Esophagus muscularis mucosa (tissue), 4 donors: ENCODE results near the gene METAP1D. TPM values are rescaled to one million over a fixed set of nuclear protein-coding genes. Genes with fewer than 3 reads are reported as not detected.

Experiments used
- DNase-seq: peaks from one replicate; pipeline ENCODE4 v3.0.0-alpha.2; 2017; ENCODE audit errors: extremely low spot score
- H3K27ac ChIP-seq, 4 donors: fragments of 200-600 bp; sonication (generic); replicated peaks in 1 of 4; 1 replicate in 3 of 4; 2 replicates in 1 of 4; pipeline ENCODE4 v1.5.1; 2016 to 2019; ENCODE audit warnings: mild to moderate bottlenecking in 1 of 4
- H3K27me3 ChIP-seq, 4 donors: fragments of 200-600 bp; sonication (generic); one replicate each; pipeline versions ENCODE4 v1.5.1 to v1.6.0; 2016 to 2019
- H3K36me3 ChIP-seq, 4 donors: fragments of 200-600 bp; sonication (generic); one replicate each; pipeline ENCODE4 v1.5.1; 2016 to 2019
- H3K4me1 ChIP-seq, 4 donors: fragments of 200-600 bp; sonication (generic); one replicate each; pipeline ENCODE4 v1.5.1; 2016 to 2019
- H3K4me3 ChIP-seq, 4 donors: fragments of 200-600 bp; sonication (generic); 1 replicate in 2 of 4; 2 replicates in 2 of 4; pipeline ENCODE4 v1.5.1; 2016 to 2019; ENCODE audit warnings: mild to moderate bottlenecking in 4 of 4, moderate library complexity in 1 of 4
- H3K9me3 ChIP-seq, 4 donors: fragments of 200-600 bp; sonication (generic); 1 replicate in 3 of 4; 2 replicates in 1 of 4; pipeline ENCODE4 v1.5.1; 2016 to 2019
- CTCF ChIP-seq, 3 experiments: fragments of 200-600 bp in 2 of 3; fragments of 450-650 bp in 1 of 3; sonication (generic) in 2 of 3; IDR thresholded peaks; one replicate each; pipeline ENCODE4 v1.5.1; 2017 to 2019; ENCODE audit warnings: antibody characterized with exemption in 3 of 3, mild to moderate bottlenecking in 2 of 3, moderate library complexity in 1 of 3
- EP300 ChIP-seq: sonication (generic); formaldehyde crosslinking; IDR thresholded peaks from one replicate; pipeline ENCODE4 v1.6.1; 2017; ENCODE audit warnings: antibody characterized with exemption
- POLR2A ChIP-seq: fragments of 450-650 bp; IDR thresholded peaks from one replicate; pipeline ENCODE4 v1.6.1; 2017; ENCODE audit warnings: antibody characterized with exemption, moderate library complexity, mild to moderate bottlenecking, low read depth
- POLR2AphosphoS5 ChIP-seq, 2 donors: sonication (generic); formaldehyde crosslinking; IDR thresholded peaks; one replicate each; pipeline ENCODE4 v1.6.1; 2017; ENCODE audit warnings: antibody characterized with exemption in 2 of 2
- WGBS: methylation state at CpG from one replicate; pipeline ENCODE4 v1.1.5; 2018; 5-methylcytosine and 5-hydroxymethylcytosine counted together
- intact Hi-C: fragments of 100-400 bp; cut with DNase I; formaldehyde crosslinking; loops from one replicate; pipeline ENCODE4 v1.15.1; 2023
- total RNA-seq, 4 donors: library from RNA; depleted of rRNA; stranded (reverse); fragments of >200 nt; gene quantifications; one replicate each; pipeline versions ENCODE4 v1.1.0 to v1.2.1, GENCODE V29; 2016

The METAP1D gene
- total RNA-seq, 4 donors from 2014 or later, result 3.1 to 6.6 (median 4.1) TPM

- no peak for DNase-seq
- H3K36me3 ChIP-seq, result peaks cover 3 to 26% (median 12%) of the 10 kb centered on the region in 4 donors
- TF ChIP-seq POLR2A (no peak), CTCF (IDR thresholded peaks at IDR 0.05) (no peak), EP300 (no peak), POLR2AphosphoS5 (IDR thresholded peaks at IDR 0.05) (no peak)
- no peak overlapping the region for H3K4me3 ChIP-seq
- 100% methylated on average over 2 of the region's 2 CpGs for WGBS
- intact Hi-C loops, result no loop called here
- H3K27me3 ChIP-seq, result no peaks in the 10 kb centered on the region
- H3K27ac ChIP-seq, result no peak overlapping the region
- peaks cover 14 to 30% (median 29%) of the 10 kb centered on the region in 4 donors for H3K4me1 ChIP-seq
- H3K9me3 ChIP-seq, result no peaks in the 10 kb centered on the region
Measured at GRCh38 chr2:171957061-171957460, 42.7 kb upstream of the METAP1D start.

DNA sequence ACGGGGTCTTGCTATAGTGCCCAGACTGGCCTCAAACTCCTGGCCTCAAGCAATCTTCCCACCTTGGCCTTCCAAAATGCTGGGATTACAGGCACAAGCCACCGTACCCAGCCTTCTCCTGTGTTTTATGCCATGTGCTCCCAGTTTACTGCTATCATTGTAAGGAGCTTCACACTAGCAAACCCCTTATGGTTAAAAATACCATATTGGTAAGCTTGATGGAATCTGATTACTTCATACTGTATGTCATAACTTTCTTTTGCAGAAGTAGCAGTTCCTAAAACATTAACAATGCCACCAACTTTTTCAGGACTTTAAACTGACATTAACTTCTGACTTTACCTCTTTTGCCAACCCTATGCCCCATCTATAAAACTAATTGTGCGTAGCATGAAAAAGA is 41.3 kb upstream of the METAP1D start:
- intact Hi-C loops, result no loop called here
- WGBS, result 80% methylated on average over 3 of the region's 3 CpGs
- H3K4me3 ChIP-seq, result no peak overlapping the region

DNA sequence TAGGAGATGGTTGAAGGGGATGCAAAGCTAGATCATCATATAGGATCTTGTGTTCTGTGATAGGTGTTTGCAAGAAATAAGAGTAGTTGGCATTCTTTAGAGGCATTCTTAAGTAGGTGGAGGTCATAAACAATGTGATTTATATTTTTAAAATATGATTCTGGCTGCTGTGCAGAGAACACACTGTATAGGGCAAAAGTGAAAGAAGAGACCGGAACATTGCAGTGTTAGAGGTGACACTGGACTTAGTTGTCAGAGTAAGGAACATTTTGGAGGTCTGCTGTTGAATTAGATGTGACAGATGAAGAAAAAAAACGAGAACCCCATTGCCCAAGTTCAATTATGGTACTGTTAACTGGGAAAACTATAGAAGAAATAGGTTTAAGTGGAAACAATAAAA is 39.8 kb upstream of the METAP1D start:
- intact Hi-C loops, result no loop called here
- H3K4me1 ChIP-seq, result peaks cover 10 to 30% (median 29%) of the 10 kb centered on the region in 4 donors
- H3K9me3 ChIP-seq, result no peaks in the 10 kb centered on the region
- peaks cover 1 to 14% (median 4%) of the 10 kb centered on the region in 4 donors for H3K36me3 ChIP-seq
- TF ChIP-seq EP300 (no peak), POLR2A (no peak), POLR2AphosphoS5 (IDR thresholded peaks at IDR 0.05) (no peak), CTCF (IDR thresholded peaks at IDR 0.05) (no peak)
- 53% methylated on average over 2 of the region's 2 CpGs for WGBS
- H3K27ac ChIP-seq, result no peak overlapping the region
- no peak for DNase-seq
- H3K4me3 ChIP-seq, result no peak overlapping the region
- no peaks in the 10 kb centered on the region for H3K27me3 ChIP-seq

More for the DNA sequence above, 41.3 kb upstream of the METAP1D start:
- TF ChIP-seq EP300 (no peak), POLR2A (no peak), POLR2AphosphoS5 (IDR thresholded peaks at IDR 0.05) (no peak), CTCF (IDR thresholded peaks at IDR 0.05) (no peak)
- DNase-seq, result no peak
- Histone ChIP-seq H3K27me3 (no peaks in the 10 kb centered on the region), H3K27ac (no peak overlapping the region), H3K4me1 (peaks cover 14 to 30% (median 29%) of the 10 kb centered on the region in 4 donors), H3K36me3 (peaks cover 3 to 22% (median 9%) of the 10 kb centered on the region in 4 donors), H3K9me3 (no peaks in the 10 kb centered on the region)

DNA sequence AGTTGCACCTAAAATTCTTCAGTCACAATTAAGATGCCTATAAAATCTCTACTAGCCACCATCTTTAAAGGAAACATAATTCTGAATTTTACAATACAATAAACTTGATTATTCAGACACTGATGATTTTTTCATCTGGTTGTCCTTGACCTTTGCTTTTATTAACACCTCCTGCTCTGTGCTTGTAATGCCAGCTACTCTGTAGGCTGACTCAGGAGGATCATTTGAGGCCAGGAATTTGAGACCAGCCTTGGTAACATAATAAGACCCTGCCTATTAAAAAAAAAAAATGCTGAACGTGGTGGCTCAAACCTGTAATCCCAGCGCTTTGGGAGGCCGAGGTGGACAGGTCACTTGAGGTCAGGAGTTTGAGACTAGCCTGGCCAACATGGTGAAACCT is 39.2 kb upstream of the METAP1D start:
- H3K4me3 ChIP-seq, result no peak overlapping the region
- TF ChIP-seq CTCF (IDR thresholded peaks at IDR 0.05) (no peak), POLR2AphosphoS5 (IDR thresholded peaks at IDR 0.05) (no peak), POLR2A (no peak), EP300 (no peak)
- H3K4me1 ChIP-seq, result peaks cover 10 to 30% (median 29%) of the 10 kb centered on the region in 4 donors
- intact Hi-C loops, result no loop called here
- 90% methylated on average over 3 of the region's 3 CpGs for WGBS
- H3K9me3 ChIP-seq, result no peaks in the 10 kb centered on the region
- H3K27ac ChIP-seq, result no peak overlapping the region
- DNase-seq, result no peak
- peaks cover 1 to 10% (median 5%) of the 10 kb centered on the region in 4 donors for H3K36me3 ChIP-seq
- no peaks in the 10 kb centered on the region for H3K27me3 ChIP-seq

GRCh38 chr2:171963198-171963597 is 36.6 kb upstream of the METAP1D start:
- no peak for DNase-seq
- intact Hi-C loops, result no loop called here
- H3K9me3 ChIP-seq, result no peaks in the 10 kb centered on the region
- H3K4me3 ChIP-seq, result no peak overlapping the region
- no peaks in the 10 kb centered on the region for H3K27me3 ChIP-seq
- peaks cover 12 to 28% (median 18%) of the 10 kb centered on the region in 4 donors for H3K36me3 ChIP-seq
- peaks cover 10 to 29% (median 27%) of the 10 kb centered on the region in 4 donors for H3K4me1 ChIP-seq
- 96% methylated on average over 2 of the region's 2 CpGs for WGBS
- TF ChIP-seq POLR2AphosphoS5 (IDR thresholded peaks at IDR 0.05) (no peak), EP300 (no peak), CTCF (IDR thresholded peaks at IDR 0.05) (no peak), POLR2A (no peak)
- no peak overlapping the region for H3K27ac ChIP-seq
